Chondrocyte (in vitro differentiated cells): Measurements from ENCODE around the gene UBAP2. TPM values are rescaled to one million over a fixed set of nuclear protein-coding genes. Genes with fewer than 3 reads are reported as not detected.

Source experiments
- DNase-seq: peaks from one replicate; pipeline ENCODE4 v3.0.0; 2021; ENCODE audit warnings: mixed read lengths, low spot score
- H3K27ac Mint-ChIP-seq: one replicate; pipeline ENCODE4 v1.8.0; 2021; ENCODE audit warnings: mild to moderate bottlenecking, moderate library complexity, mixed read lengths; ENCODE audit not compliant: unreplicated experiment
- H3K27me3 Mint-ChIP-seq: 2 replicates; pipeline ENCODE4 v1.8.0; 2021; ENCODE audit warnings: low read depth, mixed read lengths
- H3K36me3 Mint-ChIP-seq: 2 replicates; pipeline ENCODE4 v1.8.0; 2021; ENCODE audit warnings: low read depth, mixed read lengths
- H3K4me1 Mint-ChIP-seq: 2 replicates; pipeline ENCODE4 v1.8.0; 2021; ENCODE audit warnings: low read depth, mild to moderate bottlenecking, mixed read lengths
- H3K4me3 Mint-ChIP-seq: one replicate; pipeline ENCODE4 v1.8.0; 2021; ENCODE audit warnings: mild to moderate bottlenecking, moderate library complexity, mixed read lengths; ENCODE audit not compliant: unreplicated experiment
- H3K9me3 Mint-ChIP-seq: 2 replicates; pipeline ENCODE4 v1.8.0; 2021; ENCODE audit warnings: low read depth, mixed read lengths
- total RNA-seq: library from RNA; stranded (reverse); gene quantifications from 3 replicates; pipeline ENCODE4 v1.2.1, GENCODE V29; 2021
- TF ChIP-seq, protein P1 (sequence below): fragments of 200-600 bp; sonication (generic); IDR thresholded peaks from 2 replicates; pipeline ENCODE4 v1.5.0; 2021; ENCODE audit warnings: antibody characterized with exemption, mild to moderate bottlenecking, moderate library complexity

The UBAP2 gene
- total RNA-seq, 1 donor from 2014 or later, result 56.3 TPM

DNA sequence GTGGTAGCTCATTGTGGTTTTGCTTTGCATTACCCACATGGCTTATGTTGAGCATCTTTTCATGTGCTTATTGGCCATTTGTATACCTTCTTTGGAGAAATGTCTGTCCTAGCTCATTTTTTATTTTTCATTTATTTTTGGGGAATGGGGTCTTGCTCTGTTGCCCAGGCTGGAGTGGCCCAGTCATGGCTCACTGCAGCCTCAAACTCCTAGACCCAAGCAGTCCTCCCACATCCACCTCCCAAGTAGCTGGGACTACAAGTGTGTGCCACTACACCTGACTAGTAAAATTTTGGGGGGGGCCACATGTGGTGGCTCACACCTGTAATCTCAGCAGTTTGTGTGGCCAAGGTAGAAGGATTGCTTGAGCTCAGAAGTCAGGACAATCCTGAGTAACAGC is 154.4 kb downstream of the UBAP2 start:
- H3K4me1 Mint-ChIP-seq, result peaks cover 4% of the 10 kb centered on the region
- TF ChIP-seq, protein P1, sequence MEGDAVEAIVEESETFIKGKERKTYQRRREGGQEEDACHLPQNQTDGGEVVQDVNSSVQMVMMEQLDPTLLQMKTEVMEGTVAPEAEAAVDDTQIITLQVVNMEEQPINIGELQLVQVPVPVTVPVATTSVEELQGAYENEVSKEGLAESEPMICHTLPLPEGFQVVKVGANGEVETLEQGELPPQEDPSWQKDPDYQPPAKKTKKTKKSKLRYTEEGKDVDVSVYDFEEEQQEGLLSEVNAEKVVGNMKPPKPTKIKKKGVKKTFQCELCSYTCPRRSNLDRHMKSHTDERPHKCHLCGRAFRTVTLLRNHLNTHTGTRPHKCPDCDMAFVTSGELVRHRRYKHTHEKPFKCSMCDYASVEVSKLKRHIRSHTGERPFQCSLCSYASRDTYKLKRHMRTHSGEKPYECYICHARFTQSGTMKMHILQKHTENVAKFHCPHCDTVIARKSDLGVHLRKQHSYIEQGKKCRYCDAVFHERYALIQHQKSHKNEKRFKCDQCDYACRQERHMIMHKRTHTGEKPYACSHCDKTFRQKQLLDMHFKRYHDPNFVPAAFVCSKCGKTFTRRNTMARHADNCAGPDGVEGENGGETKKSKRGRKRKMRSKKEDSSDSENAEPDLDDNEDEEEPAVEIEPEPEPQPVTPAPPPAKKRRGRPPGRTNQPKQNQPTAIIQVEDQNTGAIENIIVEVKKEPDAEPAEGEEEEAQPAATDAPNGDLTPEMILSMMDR, result no peak
- no peak overlapping the region for H3K27ac Mint-ChIP-seq
- no peaks in the 10 kb centered on the region for H3K9me3 Mint-ChIP-seq
- no peak for DNase-seq
- no peaks in the 10 kb centered on the region for H3K27me3 Mint-ChIP-seq
- H3K36me3 Mint-ChIP-seq, result peaks cover 3% of the 10 kb centered on the region
- H3K4me3 Mint-ChIP-seq, result no peak overlapping the region

DNA sequence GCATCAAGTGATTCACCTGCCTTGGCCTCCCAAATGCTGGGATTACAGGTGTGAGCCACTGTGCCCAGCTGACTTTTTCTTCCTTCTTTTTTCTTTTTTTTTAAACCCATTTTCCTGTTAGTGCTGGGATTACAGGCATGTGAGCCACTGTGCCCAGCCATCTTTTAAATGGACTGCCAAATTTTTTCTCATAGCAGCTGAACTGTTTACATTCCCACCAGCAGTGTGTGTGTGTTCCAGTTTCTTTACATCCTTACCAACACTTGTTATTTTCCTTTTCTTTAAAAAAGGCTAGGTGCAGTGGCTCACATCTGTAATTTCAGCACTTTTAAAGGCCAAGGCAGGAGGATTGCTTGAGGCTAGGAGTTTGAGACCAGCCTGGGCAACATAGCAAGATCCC is 154.8 kb downstream of the UBAP2 start:
- Mint-ChIP-seq H3K36me3 (peaks cover 3% of the 10 kb centered on the region), H3K4me3 (no peak overlapping the region), H3K27me3 (no peaks in the 10 kb centered on the region), H3K9me3 (no peaks in the 10 kb centered on the region), H3K27ac (no peak overlapping the region), H3K4me1 (peaks cover 4% of the 10 kb centered on the region)
- TF ChIP-seq, protein P1, result no peak
- DNase-seq, result no peak

- TF ChIP-seq, protein P1, result no peak
- DNase-seq, result no peak
- Mint-ChIP-seq H3K9me3 (no peaks in the 10 kb centered on the region), H3K4me3 (no peak overlapping the region), H3K27ac (peak overlapping the region; percentile 55), H3K4me1 (peaks cover 37% of the 10 kb centered on the region), H3K27me3 (no peaks in the 10 kb centered on the region), H3K36me3 (peaks cover 3% of the 10 kb centered on the region)
These were observed 162.7 kb downstream of the UBAP2 start for GRCh38 chr9:33885948-33886347.

- H3K4me3 Mint-ChIP-seq, result no peak overlapping the region
- H3K36me3 Mint-ChIP-seq, result peaks cover 3% of the 10 kb centered on the region
- H3K27me3 Mint-ChIP-seq, result no peaks in the 10 kb centered on the region
- DNase-seq, result no peak
- TF ChIP-seq, protein P1, result no peak
- H3K9me3 Mint-ChIP-seq, result no peaks in the 10 kb centered on the region
- peak overlapping the region; percentile 55 for H3K27ac Mint-ChIP-seq
- peaks cover 45% of the 10 kb centered on the region for H3K4me1 Mint-ChIP-seq
These were observed 163.6 kb downstream of the UBAP2 start for GRCh38 chr9:33884856-33885701.

DNA sequence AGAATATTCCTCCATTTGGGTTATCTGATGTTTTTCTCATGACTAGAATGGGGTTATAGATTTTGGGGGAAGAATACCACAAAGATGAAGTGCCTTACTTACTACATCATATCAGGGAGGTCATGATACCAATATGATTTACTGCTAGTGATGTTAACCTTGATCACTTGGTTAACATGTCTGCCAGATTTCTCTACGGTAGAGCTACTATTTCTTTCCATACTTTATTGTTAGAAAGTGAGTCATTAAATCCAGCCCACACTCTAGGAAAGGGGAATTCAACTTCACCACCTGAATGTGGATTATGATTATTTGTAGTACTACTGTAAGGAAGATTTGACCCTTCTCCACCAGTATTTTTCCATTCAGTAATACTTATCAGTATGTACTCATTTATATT is 167.1 kb downstream of the UBAP2 start:
- Mint-ChIP-seq H3K4me1 (peaks cover 53% of the 10 kb centered on the region), H3K27ac (peak overlapping the region; percentile 11), H3K9me3 (no peaks in the 10 kb centered on the region), H3K36me3 (no peaks in the 10 kb centered on the region), H3K27me3 (no peaks in the 10 kb centered on the region), H3K4me3 (no peak overlapping the region)
- TF ChIP-seq, protein P1, result no peak
- DNase-seq, result no peak
